Caco-2 (cell line): ENCODE data around the gene INHA. TPM values are rescaled to one million over a fixed set of nuclear protein-coding genes. Genes with fewer than 3 reads are reported as not detected.

Experiments
- BruUV-seq: library from RNA; stranded (reverse); fragments of 400-500 nt; replicated peaks from 2 replicates; lab custom pipeline; 2021; lab: Mats Ljungman, UMichigan
- CTCF ChIA-PET: fragments of 300-600 bp; sonication (Branson Sonifier 250); formaldehyde crosslinking; loops from one replicate; lab custom pipeline; 2022; ENCODE audit warnings: antibody characterized with exemption; lab: Charles Lee
- POLR2A ChIA-PET: fragments of 300-600 bp; sonication (Branson Sonifier 250); formaldehyde crosslinking; loops from one replicate; lab custom pipeline; 2022; ENCODE audit warnings: antibody characterized with exemption; lab: Charles Lee
- DNase-seq, 2 experiments: peaks; one replicate each; pipeline versions ENCODE4 v3.0.0 to v3.0.0-alpha.2; 2020 to 2022
- H3K27me3 ChIP-seq: replicated peaks from 2 replicates; pipeline ENCODE4 v1.6.0; 2011; ENCODE audit warnings: low read length; ENCODE audit not compliant: control insufficient read depth, insufficient read depth
- H3K36me3 ChIP-seq: 2 replicates; pipeline ENCODE4 v1.5.1; 2011; ENCODE audit warnings: low read length; ENCODE audit not compliant: control insufficient read depth, insufficient read depth
- H3K4me1 ChIP-seq: fragments of 250-450 bp; sonication (Bioruptor Pico); 2 replicates; pipeline ENCODE4 v1.5.1; 2020; ENCODE audit warnings: mild to moderate bottlenecking
- H3K4me3 ChIP-seq: 2 replicates; pipeline ENCODE4 v1.5.1; 2011; ENCODE audit warnings: low read depth, mild to moderate bottlenecking, control low read depth, low read length
- H3K9me3 ChIP-seq: fragments of 250-450 bp; sonication (Bioruptor Pico); 2 replicates; pipeline ENCODE4 v1.5.1; 2020; ENCODE audit warnings: mild to moderate bottlenecking, moderate library complexity
- H3K27ac Mint-ChIP-seq: one replicate; pipeline ENCODE4 v1.8.0; 2022; ENCODE audit warnings: mixed read lengths; ENCODE audit not compliant: unreplicated experiment
- H3K27me3 Mint-ChIP-seq: one replicate; pipeline ENCODE4 v1.8.0; 2022; ENCODE audit warnings: mixed read lengths; ENCODE audit not compliant: insufficient read depth, unreplicated experiment
- H3K36me3 Mint-ChIP-seq: one replicate; pipeline ENCODE4 v1.8.0; 2022; ENCODE audit warnings: mild to moderate bottlenecking, mixed read lengths; ENCODE audit not compliant: insufficient read depth, unreplicated experiment
- H3K4me1 Mint-ChIP-seq: one replicate; pipeline ENCODE4 v1.8.0; 2022; ENCODE audit warnings: low read depth, mixed read lengths; ENCODE audit not compliant: unreplicated experiment
- H3K4me3 Mint-ChIP-seq: one replicate; pipeline ENCODE4 v1.8.0; 2022; ENCODE audit warnings: mild to moderate bottlenecking, moderate library complexity, mixed read lengths; ENCODE audit not compliant: unreplicated experiment
- H3K9me3 Mint-ChIP-seq: one replicate; pipeline ENCODE4 v1.8.0; 2022; ENCODE audit warnings: mixed read lengths; ENCODE audit not compliant: unreplicated experiment
- CTCF ChIP-seq, 2 experiments: fragments of 200-600 bp in 1 of 2; IDR thresholded peaks; 1 replicate in 1 of 2; 2 replicates in 1 of 2; pipeline versions ENCODE4 v1.5.1 to v1.8.0; 2011 to 2022; ENCODE audit warnings: antibody characterized with exemption in 1 of 2, control low read depth in 1 of 2, inconsistent platforms in 1 of 2, low read depth in 1 of 2, low read length in 1 of 2, mild to moderate bottlenecking in 1 of 2, moderate library complexity in 1 of 2; ENCODE audit not compliant: insufficient read depth in 1 of 2, severe bottlenecking in 1 of 2, unreplicated experiment in 1 of 2
- intact Hi-C: fragments of 100-400 bp; cut with micrococcal nuclease; formaldehyde crosslinking; loops from one replicate; pipeline ENCODE4 v1.10.0; 2022; ENCODE audit not compliant: unreplicated experiment
- total RNA-seq: library from RNA; stranded (reverse); gene quantifications from 2 replicates; pipeline ENCODE4 v1.2.3, GENCODE V29; 2022

INHA gene
- total RNA-seq, 1 experiment from 2014 or later = 1.5 TPM

- DNase-seq = no peak
- H3K27ac Mint-ChIP-seq = no peak overlapping the region
- Histone ChIP-seq H3K4me1 (peaks cover 23% of the 10 kb centered on the region), H3K27me3 (no peaks in the 10 kb centered on the region), H3K9me3 (no peaks in the 10 kb centered on the region), H3K4me3 (no peak overlapping the region), H3K36me3 (no peaks in the 10 kb centered on the region)
- no peaks in the 10 kb centered on the region for H3K9me3 Mint-ChIP-seq
- H3K27me3 Mint-ChIP-seq = no peaks in the 10 kb centered on the region
- ChIA-PET CTCF (no interaction called here), POLR2A (no interaction called here)
- H3K4me1 Mint-ChIP-seq = peaks cover 7% of the 10 kb centered on the region
- no peak overlapping the region for H3K4me3 Mint-ChIP-seq
- TF ChIP-seq CTCF (IDR thresholded peaks at IDR 0.05; ENCODE audit: insufficient read depth in 1 of 2, low read depth in 1 of 2, low read length in 1 of 2, severe bottlenecking in 1 of 2, unreplicated experiment in 1 of 2) = no peak
- no TSS peak for BruUV-seq
- intact Hi-C loops = no loop called here
- H3K36me3 Mint-ChIP-seq = peaks cover 10% of the 10 kb centered on the region
Measured at GRCh38 chr2:219567131-219567530, 5.0 kb upstream of the INHA start.

GRCh38 chr2:219567791-219568361 lies 4.2 kb upstream of the INHA start:
- POLR2A ChIA-PET = no interaction called here
- no peaks in the 10 kb centered on the region for H3K9me3 ChIP-seq
- no peak for TF ChIP-seq CTCF (IDR thresholded peaks at IDR 0.05; ENCODE audit: insufficient read depth in 1 of 2, low read depth in 1 of 2, low read length in 1 of 2, severe bottlenecking in 1 of 2, unreplicated experiment in 1 of 2)
- H3K36me3 ChIP-seq = no peaks in the 10 kb centered on the region
- H3K36me3 Mint-ChIP-seq = peaks cover 5% of the 10 kb centered on the region
- no peak overlapping the region for H3K27ac Mint-ChIP-seq
- no peaks in the 10 kb centered on the region for H3K27me3 Mint-ChIP-seq
- no TSS peak for BruUV-seq
- peaks cover 23% of the 10 kb centered on the region for H3K4me1 ChIP-seq
- H3K4me3 Mint-ChIP-seq = no peak overlapping the region
- intact Hi-C loops = no loop called here
- peaks cover 9% of the 10 kb centered on the region for H3K4me1 Mint-ChIP-seq
- no peaks in the 10 kb centered on the region for H3K9me3 Mint-ChIP-seq
- H3K4me3 ChIP-seq = no peak overlapping the region
- CTCF ChIA-PET = no interaction called here
- no peaks in the 10 kb centered on the region for H3K27me3 ChIP-seq
- no peak for DNase-seq

- Mint-ChIP-seq H3K4me1 (peaks cover 9% of the 10 kb centered on the region), H3K4me3 (peak overlapping the region; percentile 25), H3K36me3 (peaks cover 5% of the 10 kb centered on the region), H3K27ac (no peak overlapping the region), H3K9me3 (no peaks in the 10 kb centered on the region), H3K27me3 (no peaks in the 10 kb centered on the region)
- no peaks in the 10 kb centered on the region for H3K36me3 ChIP-seq
- peaks cover 20% of the 10 kb centered on the region for H3K4me1 ChIP-seq
- no peaks in the 10 kb centered on the region for H3K9me3 ChIP-seq
- H3K27me3 ChIP-seq = no peaks in the 10 kb centered on the region
- no peak for TF ChIP-seq CTCF (IDR thresholded peaks at IDR 0.05; ENCODE audit: insufficient read depth in 1 of 2, low read depth in 1 of 2, low read length in 1 of 2, severe bottlenecking in 1 of 2, unreplicated experiment in 1 of 2)
- H3K4me3 ChIP-seq = no peak overlapping the region
- POLR2A ChIA-PET = interaction anchor here (0.6 to 0.7 kb wide), 2 partner anchors 25 to 51 kb away, joined by 3 to 4 read pairs; no protein-coding TSS in a partner anchor
- no peak for DNase-seq
- BruUV-seq = no TSS peak
- CTCF ChIA-PET = no interaction called here
- intact Hi-C loops = no loop called here
Measured at GRCh38 chr2:219569041-219569440, 3.1 kb upstream of the INHA start.
